C4-2B (cell line): Measurements from ENCODE around the gene KAT6B.

Experiments
- H3K27ac ChIP-seq: fragments of 450-650 bp; 2 replicates; pipeline ENCODE4 v1.5.1; 2017
- ZFX ChIP-seq: fragments of 450-650 bp; IDR thresholded peaks from 2 replicates; pipeline ENCODE4 v1.6.1; 2017
- TF ChIP-seq, protein P1 (sequence below): fragments of 450-650 bp; conservative IDR thresholded peaks from 2 replicates; pipeline ENCODE4 v1.5.1; 2017; ENCODE audit warnings: mild to moderate bottlenecking

The KAT6B gene

GRCh38 chr10:74930965-74931364 lies 104.6 kb downstream of the KAT6B start:
- H3K27ac ChIP-seq, result no peak overlapping the region
- TF ChIP-seq, protein P1, sequence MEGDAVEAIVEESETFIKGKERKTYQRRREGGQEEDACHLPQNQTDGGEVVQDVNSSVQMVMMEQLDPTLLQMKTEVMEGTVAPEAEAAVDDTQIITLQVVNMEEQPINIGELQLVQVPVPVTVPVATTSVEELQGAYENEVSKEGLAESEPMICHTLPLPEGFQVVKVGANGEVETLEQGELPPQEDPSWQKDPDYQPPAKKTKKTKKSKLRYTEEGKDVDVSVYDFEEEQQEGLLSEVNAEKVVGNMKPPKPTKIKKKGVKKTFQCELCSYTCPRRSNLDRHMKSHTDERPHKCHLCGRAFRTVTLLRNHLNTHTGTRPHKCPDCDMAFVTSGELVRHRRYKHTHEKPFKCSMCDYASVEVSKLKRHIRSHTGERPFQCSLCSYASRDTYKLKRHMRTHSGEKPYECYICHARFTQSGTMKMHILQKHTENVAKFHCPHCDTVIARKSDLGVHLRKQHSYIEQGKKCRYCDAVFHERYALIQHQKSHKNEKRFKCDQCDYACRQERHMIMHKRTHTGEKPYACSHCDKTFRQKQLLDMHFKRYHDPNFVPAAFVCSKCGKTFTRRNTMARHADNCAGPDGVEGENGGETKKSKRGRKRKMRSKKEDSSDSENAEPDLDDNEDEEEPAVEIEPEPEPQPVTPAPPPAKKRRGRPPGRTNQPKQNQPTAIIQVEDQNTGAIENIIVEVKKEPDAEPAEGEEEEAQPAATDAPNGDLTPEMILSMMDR, result no peak
- TF ChIP-seq ZFX, result no peak

- TF ChIP-seq, protein P1, result no peak
- no peak for TF ChIP-seq ZFX
- H3K27ac ChIP-seq, result no peak overlapping the region
Observed at GRCh38 chr10:74932648-74933047, 106.2 kb downstream of the KAT6B start.

DNA sequence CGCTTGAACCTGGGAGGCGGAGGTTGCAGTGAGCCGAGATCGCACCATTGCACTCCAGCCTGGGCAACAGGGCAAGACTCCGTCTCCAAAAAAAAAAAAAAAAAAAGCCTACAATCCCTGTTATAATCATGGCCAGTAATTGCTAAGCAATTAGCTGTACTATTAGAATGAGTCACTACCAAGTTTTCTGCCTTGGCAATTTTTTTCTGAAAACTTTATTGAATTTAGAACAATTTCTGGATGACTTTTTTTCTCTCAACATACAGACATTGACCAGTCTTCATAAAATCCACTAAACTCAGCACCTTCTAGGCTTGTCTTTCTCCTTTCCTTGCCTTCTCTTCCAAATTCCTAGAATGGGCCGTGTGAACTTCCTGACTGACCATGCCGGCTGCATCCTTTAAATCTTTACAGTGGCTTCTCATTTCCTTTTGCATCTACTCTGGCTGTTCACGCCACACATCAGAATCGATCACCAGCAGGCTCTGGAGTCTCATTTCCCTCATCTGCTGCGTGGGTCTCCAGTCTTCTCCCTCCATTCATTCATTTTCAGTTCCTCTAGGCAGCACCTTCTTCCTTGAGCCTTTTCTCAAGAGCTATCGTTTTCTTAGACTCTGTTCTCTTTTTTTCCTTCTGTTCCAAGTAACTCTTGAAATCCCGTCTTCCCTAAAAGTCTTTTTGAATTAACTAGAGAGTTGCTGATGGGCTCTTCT lies 107.9 kb downstream of the KAT6B start:
- H3K27ac ChIP-seq, result no peak overlapping the region
- TF ChIP-seq, protein P1, result no peak
- no peak for TF ChIP-seq ZFX

DNA sequence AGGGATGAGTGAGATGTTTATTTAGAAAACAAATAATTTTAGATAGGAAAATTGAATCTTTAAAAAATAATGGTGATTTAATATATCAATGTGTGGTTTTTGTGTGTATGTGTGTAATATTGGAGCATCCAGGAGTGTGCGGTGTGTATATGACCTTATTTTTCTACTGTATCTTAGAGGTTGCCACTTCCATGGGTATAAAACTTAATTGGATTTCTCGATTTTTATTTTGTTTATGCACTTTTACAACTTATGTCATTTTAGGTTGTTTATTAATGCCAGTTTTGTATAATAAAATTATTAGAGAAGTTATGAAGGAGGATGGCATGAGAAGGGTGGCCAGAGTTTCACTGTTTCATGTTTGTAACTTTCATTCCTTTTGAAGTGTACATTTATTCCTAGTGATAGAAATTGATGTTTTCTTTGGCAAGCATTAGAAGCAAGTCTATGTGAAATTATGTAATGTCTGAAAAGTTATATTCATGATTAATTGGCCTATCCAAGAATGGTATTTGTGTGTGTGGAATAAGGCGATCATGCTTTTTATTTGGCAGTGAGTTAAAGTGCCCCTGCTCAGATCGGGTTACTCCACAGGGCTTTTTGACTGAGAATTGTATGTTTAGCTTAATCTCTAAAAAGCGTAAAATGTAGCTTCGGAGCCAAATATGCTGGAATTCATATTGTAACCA lies 110.3 kb downstream of the KAT6B start:
- no peak for TF ChIP-seq ZFX
- TF ChIP-seq, protein P1, result no peak
- no peak overlapping the region for H3K27ac ChIP-seq

- no peak overlapping the region for H3K27ac ChIP-seq
Observed at GRCh38 chr10:74937266-74937856, 111.0 kb downstream of the KAT6B start.

GRCh38 chr10:74944205-74944604 lies 117.8 kb downstream of the KAT6B start:
- TF ChIP-seq, protein P1, result no peak
- TF ChIP-seq ZFX, result no peak
- no peak overlapping the region for H3K27ac ChIP-seq

More at GRCh38 chr10:74937266-74937856, 111.0 kb downstream of the KAT6B start:
- TF ChIP-seq, protein P1, result no peak
